HepG2 (cell line): ENCODE data around the gene SP7.

ENCODE experiments used
- ATF6 ChIP-seq: sonication (generic); formaldehyde crosslinking; conservative IDR thresholded peaks from 2 replicates; pipeline ENCODE4 v1.4.0; 2020; ENCODE audit warnings: missing genetic modification reagents
- CTCF ChIP-seq: sonication (generic); formaldehyde crosslinking; IDR thresholded peaks from 2 replicates; pipeline ENCODE4 v1.5.0; 2020; ENCODE audit warnings: mild to moderate bottlenecking, missing genetic modification reagents, moderate library complexity
- JUND ChIP-seq: sonication (generic); formaldehyde crosslinking; IDR thresholded peaks from 2 replicates; pipeline ENCODE4 v1.8.0; 2022; ENCODE audit warnings: mild to moderate bottlenecking, missing genetic modification reagents
- MBD4 ChIP-seq: IDR thresholded peaks from 2 replicates; pipeline ENCODE4 v1.6.1; 2012; ENCODE audit warnings: low read length, inconsistent platforms, borderline replicate concordance
- NFE2L1 ChIP-seq: sonication (generic); formaldehyde crosslinking; IDR thresholded peaks from 2 replicates; pipeline ENCODE4 v1.4.0; 2020; ENCODE audit warnings: missing genetic modification reagents, mild to moderate bottlenecking, borderline replicate concordance
- SAFB2 ChIP-seq: sonication (generic); formaldehyde crosslinking; IDR thresholded peaks from 2 replicates; pipeline ENCODE4 v1.5.1; 2020; ENCODE audit warnings: missing genetic modification reagents, low read depth, mild to moderate bottlenecking, borderline replicate concordance
- SOX5 ChIP-seq: IDR thresholded peaks from 2 replicates; pipeline ENCODE4 v1.6.1; 2016; ENCODE audit warnings: borderline replicate concordance
- TCF7 ChIP-seq: sonication (generic); IDR thresholded peaks from 2 replicates; pipeline ENCODE4 v1.6.1; 2016; ENCODE audit warnings: antibody characterized with exemption, low read depth
- ZFX ChIP-seq: sonication (generic); formaldehyde crosslinking; IDR thresholded peaks from 2 replicates; pipeline ENCODE4 v1.4.0; 2020; ENCODE audit warnings: mild to moderate bottlenecking, low read depth, missing genetic modification reagents, moderate library complexity
- ZNF558 ChIP-seq: sonication (generic); formaldehyde crosslinking; IDR thresholded peaks from 2 replicates; pipeline ENCODE4 v1.9.0; 2022; ENCODE audit warnings: mild to moderate bottlenecking, missing genetic modification reagents, borderline replicate concordance
- ZNF574 ChIP-seq: sonication (generic); formaldehyde crosslinking; IDR thresholded peaks from 2 replicates; pipeline ENCODE4 v1.4.0; 2020; ENCODE audit warnings: missing genetic modification reagents
- ZNF879 ChIP-seq: sonication (generic); formaldehyde crosslinking; IDR thresholded peaks from 2 replicates; pipeline ENCODE4 v1.8.1; 2023; ENCODE audit warnings: missing genetic modification reagents

- no peak for TF ChIP-seq ZNF879
- no peak for TF ChIP-seq ZNF574 (CRISPR knock-in tag)
- no peak for TF ChIP-seq CTCF (CRISPR knock-in tag)
- no peak for TF ChIP-seq ATF6 (CRISPR knock-in tag)
- no peak for TF ChIP-seq ZFX (CRISPR knock-in tag)
- no peak for TF ChIP-seq TCF7
- no peak for TF ChIP-seq SOX5 (CRISPR knock-in tag)
- no peak for TF ChIP-seq JUND (CRISPR knock-in tag)
- no peak for TF ChIP-seq SAFB2 (CRISPR knock-in tag)
- no peak for TF ChIP-seq NFE2L1 (CRISPR knock-in tag)
- no peak for TF ChIP-seq MBD4
- no peak for TF ChIP-seq ZNF558
Observed at GRCh38 chr12:53376747-53377146, 40.6 kb upstream of the SP7 start.
